ENCODE data around the gene MDN1.

GRCh38 chr6:89679215-89680120, 140.1 kb downstream of the MDN1 start:
- TF ChIP-seq, protein P1, sequence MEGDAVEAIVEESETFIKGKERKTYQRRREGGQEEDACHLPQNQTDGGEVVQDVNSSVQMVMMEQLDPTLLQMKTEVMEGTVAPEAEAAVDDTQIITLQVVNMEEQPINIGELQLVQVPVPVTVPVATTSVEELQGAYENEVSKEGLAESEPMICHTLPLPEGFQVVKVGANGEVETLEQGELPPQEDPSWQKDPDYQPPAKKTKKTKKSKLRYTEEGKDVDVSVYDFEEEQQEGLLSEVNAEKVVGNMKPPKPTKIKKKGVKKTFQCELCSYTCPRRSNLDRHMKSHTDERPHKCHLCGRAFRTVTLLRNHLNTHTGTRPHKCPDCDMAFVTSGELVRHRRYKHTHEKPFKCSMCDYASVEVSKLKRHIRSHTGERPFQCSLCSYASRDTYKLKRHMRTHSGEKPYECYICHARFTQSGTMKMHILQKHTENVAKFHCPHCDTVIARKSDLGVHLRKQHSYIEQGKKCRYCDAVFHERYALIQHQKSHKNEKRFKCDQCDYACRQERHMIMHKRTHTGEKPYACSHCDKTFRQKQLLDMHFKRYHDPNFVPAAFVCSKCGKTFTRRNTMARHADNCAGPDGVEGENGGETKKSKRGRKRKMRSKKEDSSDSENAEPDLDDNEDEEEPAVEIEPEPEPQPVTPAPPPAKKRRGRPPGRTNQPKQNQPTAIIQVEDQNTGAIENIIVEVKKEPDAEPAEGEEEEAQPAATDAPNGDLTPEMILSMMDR (IDR thresholded peaks at IDR 0.05): no peak
- no peak for TF ChIP-seq EP300 (IDR thresholded peaks at IDR 0.05)

Measured in sigmoid colon (tissue), 4 donors.